OCI-LY7 (cell line): ENCODE measurements around the gene TCTN3. TPM values are rescaled to one million over a fixed set of nuclear protein-coding genes. Genes with fewer than 3 reads are reported as not detected.

Source experiments
- BruUV-seq: library from RNA; stranded (reverse); fragments of 400-500 nt; replicated peaks from 2 replicates; lab custom pipeline; 2021; lab: Mats Ljungman, UMichigan
- CTCF ChIA-PET: fragments of 300-600 bp; sonication (Branson Sonifier 250); formaldehyde crosslinking; loops from one replicate; lab custom pipeline; 2022; ENCODE audit warnings: antibody characterized with exemption; ENCODE audit not compliant: unreplicated experiment; lab: Charles Lee
- POLR2A ChIA-PET: fragments of 300-600 bp; sonication (Branson Sonifier 250); formaldehyde crosslinking; loops from one replicate; lab custom pipeline; 2022; ENCODE audit warnings: antibody characterized with exemption; lab: Charles Lee
- DNase-seq: peaks from one replicate; pipeline ENCODE4 v3.0.0-alpha.2; 2015; ENCODE audit warnings: low spot score
- H2AFZ ChIP-seq: fragments of 200-600 bp; sonication (generic), shearing (Covaris generic); 2 replicates; pipeline ENCODE4 v1.6.1; 2014; ENCODE audit warnings: mild to moderate bottlenecking, antibody characterized with exemption, low read length, moderate library complexity
- H3K27ac ChIP-seq: fragments of 200-600 bp; sonication (generic); 2 replicates; pipeline ENCODE4 v1.5.1; 2014; ENCODE audit warnings: mixed run types, low read depth, mild to moderate bottlenecking, moderate library complexity, low read length, inconsistent platforms; ENCODE audit not compliant: poor library complexity, severe bottlenecking
- H3K36me3 ChIP-seq: fragments of 200-600 bp; sonication (generic); 2 replicates; pipeline ENCODE4 v1.6.1; 2014; ENCODE audit warnings: mild to moderate bottlenecking, antibody characterized with exemption, low read length, moderate library complexity, mixed read lengths; ENCODE audit not compliant: insufficient read depth
- H3K4me1 ChIP-seq: fragments of 200-600 bp; sonication (generic); 2 replicates; pipeline ENCODE4 v1.5.1; 2014; ENCODE audit warnings: mild to moderate bottlenecking, low read length; ENCODE audit not compliant: insufficient read depth, poor library complexity, severe bottlenecking
- H3K4me2 ChIP-seq: fragments of 200-600 bp; sonication (generic); 2 replicates; pipeline ENCODE4 v1.6.1; 2014; ENCODE audit warnings: mild to moderate bottlenecking, low read length
- H3K4me3 ChIP-seq: fragments of 200-600 bp; sonication (generic); 2 replicates; pipeline ENCODE4 v1.5.1; 2014; ENCODE audit warnings: mild to moderate bottlenecking, low read depth, low read length; ENCODE audit not compliant: poor library complexity, severe bottlenecking
- H3K79me2 ChIP-seq: fragments of 200-600 bp; sonication (generic); 2 replicates; pipeline ENCODE4 v1.6.1; 2016; ENCODE audit warnings: low read depth, mild to moderate bottlenecking, low read length, moderate library complexity, mixed read lengths; ENCODE audit not compliant: insufficient read depth
- H3K9me2 ChIP-seq: fragments of 200-600 bp; sonication (generic); 2 replicates; pipeline ENCODE4 v1.6.1; 2016; ENCODE audit warnings: mild to moderate bottlenecking, low read length, mixed read lengths; ENCODE audit not compliant: insufficient read depth
- H3K9me3 ChIP-seq: fragments of 200-600 bp; sonication (generic); 2 replicates; pipeline ENCODE4 v1.6.1; 2014; ENCODE audit warnings: mild to moderate bottlenecking, mixed run types, low read length, mixed read lengths
- H4K20me1 ChIP-seq: fragments of 200-600 bp; sonication (generic); 2 replicates; pipeline ENCODE4 v1.6.1; 2014; ENCODE audit warnings: mild to moderate bottlenecking, antibody characterized with exemption, low read length, moderate library complexity, mixed read lengths; ENCODE audit not compliant: insufficient read depth
- EZH2phosphoT487 ChIP-seq: fragments of 200-600 bp; sonication (generic); IDR thresholded peaks from 2 replicates; pipeline ENCODE4 v1.6.1; 2018; ENCODE audit warnings: low read depth, borderline replicate concordance, mild to moderate bottlenecking, mixed run types, antibody characterized with exemption, low read length, moderate library complexity, mixed read lengths
- intact Hi-C: fragments of 100-400 bp; cut with micrococcal nuclease; formaldehyde crosslinking; loops from one replicate; pipeline ENCODE4 v1.10.0; 2022; ENCODE audit not compliant: unreplicated experiment
- total RNA-seq, 2 experiments: library from RNA; depleted of rRNA in 1 of 2; stranded (reverse); fragments of >200 nt in 1 of 2; shearing (Covaris generic) in 1 of 2; gene quantifications; 2 replicates each; pipeline ENCODE4 v1.2.3, GENCODE V29; 2014 to 2022
- TF ChIP-seq, protein P1 (sequence below): fragments of 200-600 bp; sonication (generic); conservative IDR thresholded peaks from 2 replicates; pipeline ENCODE4 v1.5.1; 2014; ENCODE audit warnings: mild to moderate bottlenecking, antibody characterized with exemption, low read length, moderate library complexity, mixed read lengths

TCTN3 gene
- total RNA-seq, 2 experiments from 2014 or later: 10.4 to 14.4 TPM

DNA sequence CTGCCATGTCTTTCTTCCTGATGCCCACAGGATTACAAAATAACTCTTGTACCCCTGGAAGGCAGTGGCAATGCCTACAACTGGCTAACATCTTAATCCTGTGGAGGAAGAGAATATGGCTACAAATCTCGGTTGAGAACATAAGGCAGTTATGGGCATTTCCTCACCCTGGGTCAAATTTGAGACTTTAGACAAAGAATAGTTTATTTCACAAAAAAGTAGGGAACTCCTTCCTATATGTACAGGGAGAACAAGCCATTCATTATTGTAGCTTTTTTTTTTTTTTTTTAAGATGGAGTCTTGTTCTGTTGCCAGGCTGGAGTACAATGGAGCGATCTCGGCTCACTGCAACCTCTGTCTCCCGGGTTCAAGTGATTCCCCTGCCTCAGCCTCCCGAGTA, 39.8 kb downstream of the TCTN3 start:
- Histone ChIP-seq H3K27ac (no peak overlapping the region), H2AFZ (no peak overlapping the region), H4K20me1 (no peaks in the 10 kb centered on the region), H3K36me3 (peaks cover 50% of the 10 kb centered on the region), H3K4me2 (no peak overlapping the region), H3K4me1 (peaks cover 19% of the 10 kb centered on the region), H3K79me2 (peaks cover 24% of the 10 kb centered on the region; the same call in 1 of the 2 replicates), H3K4me3 (no peak overlapping the region), H3K9me3 (peaks cover 16% of the 10 kb centered on the region), H3K9me2 (no peaks in the 10 kb centered on the region)
- intact Hi-C loops: loop anchor here (5.0 kb wide), 1 partner anchor 92 kb away; the partner anchor contains the start of gene SORBS1
- no peak for DNase-seq
- CTCF ChIA-PET: no interaction called here
- no TSS peak for BruUV-seq
- TF ChIP-seq EZH2phosphoT487: no peak
- TF ChIP-seq, protein P1, sequence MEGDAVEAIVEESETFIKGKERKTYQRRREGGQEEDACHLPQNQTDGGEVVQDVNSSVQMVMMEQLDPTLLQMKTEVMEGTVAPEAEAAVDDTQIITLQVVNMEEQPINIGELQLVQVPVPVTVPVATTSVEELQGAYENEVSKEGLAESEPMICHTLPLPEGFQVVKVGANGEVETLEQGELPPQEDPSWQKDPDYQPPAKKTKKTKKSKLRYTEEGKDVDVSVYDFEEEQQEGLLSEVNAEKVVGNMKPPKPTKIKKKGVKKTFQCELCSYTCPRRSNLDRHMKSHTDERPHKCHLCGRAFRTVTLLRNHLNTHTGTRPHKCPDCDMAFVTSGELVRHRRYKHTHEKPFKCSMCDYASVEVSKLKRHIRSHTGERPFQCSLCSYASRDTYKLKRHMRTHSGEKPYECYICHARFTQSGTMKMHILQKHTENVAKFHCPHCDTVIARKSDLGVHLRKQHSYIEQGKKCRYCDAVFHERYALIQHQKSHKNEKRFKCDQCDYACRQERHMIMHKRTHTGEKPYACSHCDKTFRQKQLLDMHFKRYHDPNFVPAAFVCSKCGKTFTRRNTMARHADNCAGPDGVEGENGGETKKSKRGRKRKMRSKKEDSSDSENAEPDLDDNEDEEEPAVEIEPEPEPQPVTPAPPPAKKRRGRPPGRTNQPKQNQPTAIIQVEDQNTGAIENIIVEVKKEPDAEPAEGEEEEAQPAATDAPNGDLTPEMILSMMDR: no peak
- POLR2A ChIA-PET: interaction anchor here (0.6 to 1.2 kb wide), 4 partner anchors 10 to 1040 kb away, joined by 3 read pairs; no protein-coding TSS in a partner anchor

DNA sequence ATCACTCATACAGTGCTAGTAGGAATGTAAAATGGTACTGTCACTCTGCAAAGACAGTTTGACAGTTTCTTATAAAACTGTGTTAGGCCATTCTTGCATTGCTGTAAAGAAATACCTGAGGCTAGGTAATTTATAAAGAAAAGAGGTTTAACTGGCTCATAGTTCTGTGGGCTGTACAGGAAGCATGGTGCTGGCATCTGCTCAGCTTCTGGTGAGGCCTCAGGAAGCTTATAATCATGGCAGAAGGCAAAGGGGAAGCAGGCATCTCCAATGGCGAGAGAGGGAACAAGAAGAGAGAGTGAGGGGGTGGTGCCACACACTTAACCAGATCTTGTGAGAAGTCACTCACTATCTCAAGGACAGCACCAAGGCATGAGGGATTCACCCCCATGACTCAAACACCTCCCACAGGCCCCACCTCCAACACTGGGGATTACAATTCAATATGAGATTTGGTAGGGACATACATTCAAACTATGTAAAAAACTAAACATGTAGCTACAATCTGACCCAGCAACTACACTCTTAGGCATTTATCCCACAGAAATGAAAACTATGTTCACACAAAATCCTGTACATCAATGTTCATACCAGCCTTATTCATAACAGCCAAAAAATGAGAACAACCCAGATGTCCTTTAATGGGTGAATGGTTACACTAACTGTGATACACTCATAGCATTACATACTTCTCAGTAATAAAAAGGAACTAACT, 42.2 kb downstream of the TCTN3 start:
- DNase-seq: no peak
- ChIA-PET CTCF (no interaction called here), POLR2A (interaction anchor here (0.9 to 1.1 kb wide), 4 partner anchors 9 to 1919 kb away, joined by 3 to 6 read pairs (median 3); no protein-coding TSS in a partner anchor)
- peaks cover 74% of the 10 kb centered on the region for H3K36me3 ChIP-seq
- peaks cover 16% of the 10 kb centered on the region for H3K9me3 ChIP-seq
- no peak overlapping the region for H3K27ac ChIP-seq
- no peaks in the 10 kb centered on the region for H4K20me1 ChIP-seq
- BruUV-seq: no TSS peak
- intact Hi-C loops: loop anchor here (5.0 kb wide), 1 partner anchor 89 kb away; the partner anchor contains the start of gene SORBS1
- no peak overlapping the region for H3K4me2 ChIP-seq
- H3K79me2 ChIP-seq: peaks cover 24% of the 10 kb centered on the region; the same call in 1 of the 2 replicates
- H3K9me2 ChIP-seq: no peaks in the 10 kb centered on the region
- no peak overlapping the region for H3K4me3 ChIP-seq
- H2AFZ ChIP-seq: no peak overlapping the region
- H3K4me1 ChIP-seq: peaks cover 14% of the 10 kb centered on the region
- TF ChIP-seq EZH2phosphoT487: no peak
- TF ChIP-seq, protein P1: no peak

DNA sequence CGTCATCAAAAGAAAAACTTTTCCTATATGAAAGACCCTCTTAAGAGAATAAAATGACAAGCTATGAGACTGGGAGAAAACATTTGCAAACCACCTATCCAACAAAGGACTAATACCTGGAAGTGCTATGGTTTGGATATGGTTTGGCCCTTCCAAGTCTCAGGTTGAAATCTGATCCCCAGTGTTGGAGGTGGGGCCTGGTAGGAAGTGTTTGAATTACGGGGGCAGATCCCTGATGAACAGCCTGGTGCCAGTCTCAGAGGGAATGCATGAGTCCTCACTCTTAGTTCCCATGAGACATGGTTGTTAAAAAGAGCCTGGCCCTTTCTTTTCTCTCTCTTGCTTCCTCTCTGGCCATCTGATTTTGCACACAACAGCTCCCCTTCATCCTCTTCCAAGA, 43.5 kb downstream of the TCTN3 start:
- no TSS peak for BruUV-seq
- H3K4me1 ChIP-seq: peaks cover 9% of the 10 kb centered on the region
- TF ChIP-seq EZH2phosphoT487: no peak
- TF ChIP-seq, protein P1: no peak
- intact Hi-C loops: loop anchor here (5.0 kb wide), 1 partner anchor 88 kb away; the partner anchor contains the start of gene SORBS1
- peaks cover 16% of the 10 kb centered on the region for H3K9me3 ChIP-seq
- no peak for DNase-seq
- H3K27ac ChIP-seq: no peak overlapping the region
- peaks cover 15% of the 10 kb centered on the region; the same call in 1 of the 2 replicates for H3K79me2 ChIP-seq
- H3K4me3 ChIP-seq: no peak overlapping the region
- no peaks in the 10 kb centered on the region; the same call in 1 of the 2 replicates for H4K20me1 ChIP-seq
- no peak overlapping the region for H2AFZ ChIP-seq
- peaks cover 87% of the 10 kb centered on the region for H3K36me3 ChIP-seq
- CTCF ChIA-PET: no interaction called here
- no peak overlapping the region for H3K4me2 ChIP-seq
- POLR2A ChIA-PET: no interaction called here
- no peaks in the 10 kb centered on the region for H3K9me2 ChIP-seq
